Measurements from ENCODE around the gene RABGAP1L.
"Not testable (repeated sequence)": the region's sequence is repeated elsewhere in the genome, so short reads cannot be mapped to it uniquely, and the experiment has no call there.

RABGAP1L gene

DNA sequence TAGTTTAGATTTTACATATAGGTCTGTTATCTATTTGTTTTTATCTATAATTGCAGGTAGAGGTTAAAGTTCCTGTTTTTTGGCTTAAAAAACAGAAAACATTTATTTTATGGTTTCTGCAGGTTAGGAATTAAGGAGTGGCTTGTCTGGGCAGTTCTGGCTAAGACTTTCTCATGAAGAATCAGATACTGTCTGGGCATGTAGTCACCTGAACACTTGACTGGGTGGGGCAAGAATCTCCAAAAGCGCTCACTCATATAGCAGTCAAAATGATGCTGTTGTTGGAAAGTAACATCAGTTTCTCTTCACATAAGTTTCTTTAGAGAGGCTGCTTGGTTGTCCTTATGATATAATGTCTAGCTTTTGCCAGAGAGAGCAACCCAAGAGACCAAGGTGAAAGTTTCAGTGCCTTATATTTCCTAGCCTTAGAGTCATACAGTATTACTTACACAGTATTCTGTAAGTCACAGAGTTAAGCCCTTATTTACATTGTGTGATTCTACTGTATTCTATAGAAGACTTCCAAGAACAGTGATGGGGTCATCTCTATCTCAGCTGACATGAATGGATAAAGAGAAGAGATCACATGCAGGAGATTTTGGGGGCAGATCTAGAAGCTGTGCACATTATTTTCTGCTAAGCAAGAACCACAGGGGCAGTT, 163.0 kb downstream of the RABGAP1L start:
- TF ChIP-seq, protein P1, sequence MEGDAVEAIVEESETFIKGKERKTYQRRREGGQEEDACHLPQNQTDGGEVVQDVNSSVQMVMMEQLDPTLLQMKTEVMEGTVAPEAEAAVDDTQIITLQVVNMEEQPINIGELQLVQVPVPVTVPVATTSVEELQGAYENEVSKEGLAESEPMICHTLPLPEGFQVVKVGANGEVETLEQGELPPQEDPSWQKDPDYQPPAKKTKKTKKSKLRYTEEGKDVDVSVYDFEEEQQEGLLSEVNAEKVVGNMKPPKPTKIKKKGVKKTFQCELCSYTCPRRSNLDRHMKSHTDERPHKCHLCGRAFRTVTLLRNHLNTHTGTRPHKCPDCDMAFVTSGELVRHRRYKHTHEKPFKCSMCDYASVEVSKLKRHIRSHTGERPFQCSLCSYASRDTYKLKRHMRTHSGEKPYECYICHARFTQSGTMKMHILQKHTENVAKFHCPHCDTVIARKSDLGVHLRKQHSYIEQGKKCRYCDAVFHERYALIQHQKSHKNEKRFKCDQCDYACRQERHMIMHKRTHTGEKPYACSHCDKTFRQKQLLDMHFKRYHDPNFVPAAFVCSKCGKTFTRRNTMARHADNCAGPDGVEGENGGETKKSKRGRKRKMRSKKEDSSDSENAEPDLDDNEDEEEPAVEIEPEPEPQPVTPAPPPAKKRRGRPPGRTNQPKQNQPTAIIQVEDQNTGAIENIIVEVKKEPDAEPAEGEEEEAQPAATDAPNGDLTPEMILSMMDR (IDR thresholded peaks at IDR 0.05; ENCODE audit: borderline replicate concordance, control extremely low read depth, extremely low read depth, insufficient read depth, missing control alignments): no peak
- no peak for DNase-seq (ENCODE audit: low spot score)
- in situ Hi-C loops (cut with MboI; ENCODE audit: low sequenced_read_pairs, unreplicated experiment): no loop called here

DNA sequence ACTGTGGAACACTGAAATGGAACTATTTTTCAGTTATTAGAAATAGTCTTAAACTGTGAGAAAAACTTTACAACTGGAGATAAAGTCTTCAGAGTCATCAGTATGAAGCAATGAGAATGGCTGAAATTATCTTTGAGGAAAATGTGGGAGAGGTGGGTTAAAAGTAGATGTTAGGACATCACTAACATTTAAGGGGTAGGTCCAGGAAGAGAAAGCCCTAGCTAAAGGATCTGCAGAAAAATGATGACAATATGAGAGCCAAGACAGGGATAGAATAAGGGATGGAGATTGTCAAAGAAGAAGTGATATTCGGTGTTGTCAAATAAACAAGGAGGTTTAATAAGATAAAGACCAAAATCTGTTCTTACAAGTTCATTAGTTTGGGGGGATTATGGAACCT, 165.2 kb downstream of the RABGAP1L start:
- TF ChIP-seq, protein P1 (IDR thresholded peaks at IDR 0.05; ENCODE audit: borderline replicate concordance, control extremely low read depth, extremely low read depth, insufficient read depth, missing control alignments): no peak
- in situ Hi-C loops (cut with MboI; ENCODE audit: low sequenced_read_pairs, unreplicated experiment): no loop called here
- DNase-seq (ENCODE audit: low spot score): no peak

DNA sequence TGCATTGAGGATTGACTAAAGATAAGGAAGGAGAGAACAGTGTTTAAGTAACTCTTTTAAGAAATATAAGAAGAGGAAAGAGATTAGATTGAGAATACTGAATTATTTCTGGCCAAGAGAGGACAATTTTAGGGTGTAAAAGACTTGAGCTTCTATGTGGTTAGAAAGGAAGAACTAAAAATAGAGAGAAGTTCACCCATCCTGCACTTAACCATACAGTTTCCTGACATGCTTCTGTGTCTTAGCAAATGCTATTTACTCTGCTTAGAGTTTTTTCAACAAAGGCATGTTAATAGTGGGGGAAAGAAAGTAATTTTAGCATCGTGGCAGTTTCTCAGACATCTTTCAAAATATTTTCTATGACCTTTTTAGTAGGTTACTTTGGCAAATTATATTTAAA, 165.6 kb downstream of the RABGAP1L start:
- in situ Hi-C loops (cut with MboI; ENCODE audit: low sequenced_read_pairs, unreplicated experiment): no loop called here
- no peak for DNase-seq (ENCODE audit: low spot score)
- TF ChIP-seq, protein P1 (IDR thresholded peaks at IDR 0.05; ENCODE audit: borderline replicate concordance, control extremely low read depth, extremely low read depth, insufficient read depth, missing control alignments): no peak

DNA sequence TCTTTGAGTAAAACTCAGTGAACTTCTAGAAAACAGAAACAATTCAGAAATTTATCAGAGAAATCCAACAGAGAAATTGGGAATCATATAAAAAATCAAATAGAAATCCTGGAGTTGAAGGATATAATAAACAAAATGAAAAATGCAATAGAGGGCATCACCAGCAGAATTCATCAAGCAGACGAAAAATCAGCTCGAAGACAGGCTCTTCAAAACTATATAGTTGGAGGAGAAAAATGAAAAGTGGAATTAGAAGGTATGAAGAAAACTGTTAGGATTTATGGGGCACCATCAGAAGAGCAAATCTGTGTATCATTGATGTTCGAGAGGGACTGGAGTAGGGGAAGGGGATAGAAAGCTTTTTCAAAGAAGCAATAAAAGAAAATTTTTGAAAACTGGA, 167.0 kb downstream of the RABGAP1L start:
- in situ Hi-C loops (cut with MboI; ENCODE audit: low sequenced_read_pairs, unreplicated experiment): no loop called here
- DNase-seq (ENCODE audit: low spot score): no peak
- TF ChIP-seq, protein P1 (IDR thresholded peaks at IDR 0.05; ENCODE audit: borderline replicate concordance, control extremely low read depth, extremely low read depth, insufficient read depth, missing control alignments): no peak

GRCh38 chr1:174333437-174333836, 174.1 kb downstream of the RABGAP1L start:
- in situ Hi-C loops (cut with MboI; ENCODE audit: low sequenced_read_pairs, unreplicated experiment): no loop called here
- TF ChIP-seq, protein P1 (IDR thresholded peaks at IDR 0.05; ENCODE audit: borderline replicate concordance, control extremely low read depth, extremely low read depth, insufficient read depth, missing control alignments): no peak
- no peak for DNase-seq (ENCODE audit: low spot score)

DNA sequence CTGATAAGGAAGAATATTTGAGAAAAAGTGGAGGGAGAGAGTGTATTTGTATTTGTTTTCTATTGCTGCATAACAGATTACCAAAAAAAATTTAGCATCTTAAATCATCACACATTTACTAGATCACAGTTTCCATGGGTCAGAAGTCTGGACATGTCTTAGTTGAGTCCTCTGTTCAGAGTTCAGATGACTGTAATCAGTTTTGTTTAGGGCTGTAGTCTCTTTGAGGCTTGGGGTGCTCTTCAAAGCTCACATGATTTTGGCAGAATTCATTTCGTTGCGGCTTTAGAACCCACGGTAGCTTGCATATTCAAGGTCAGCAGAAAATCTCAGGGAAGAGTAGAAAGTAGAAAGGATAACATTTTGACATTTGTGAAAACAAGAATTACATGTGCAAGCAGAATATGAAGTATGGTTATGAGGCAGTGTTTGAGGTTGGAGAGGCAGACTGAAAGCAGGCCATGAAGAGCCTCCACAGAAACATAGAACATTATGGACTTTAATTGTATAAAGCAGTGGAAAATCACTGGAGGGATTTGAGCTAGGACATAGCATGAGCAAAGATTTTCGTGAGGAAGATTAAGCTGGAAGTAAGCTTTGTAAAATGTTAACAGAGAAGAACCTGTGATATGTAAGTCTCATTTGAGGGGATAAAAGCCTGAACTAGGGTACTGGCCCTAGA, 177.8 kb downstream of the RABGAP1L start:
- TF ChIP-seq, protein P1 (IDR thresholded peaks at IDR 0.05; ENCODE audit: borderline replicate concordance, control extremely low read depth, extremely low read depth, insufficient read depth, missing control alignments): no peak
- no peak for DNase-seq (ENCODE audit: low spot score)
- in situ Hi-C loops (cut with MboI; ENCODE audit: low sequenced_read_pairs, unreplicated experiment): no loop called here

DNA sequence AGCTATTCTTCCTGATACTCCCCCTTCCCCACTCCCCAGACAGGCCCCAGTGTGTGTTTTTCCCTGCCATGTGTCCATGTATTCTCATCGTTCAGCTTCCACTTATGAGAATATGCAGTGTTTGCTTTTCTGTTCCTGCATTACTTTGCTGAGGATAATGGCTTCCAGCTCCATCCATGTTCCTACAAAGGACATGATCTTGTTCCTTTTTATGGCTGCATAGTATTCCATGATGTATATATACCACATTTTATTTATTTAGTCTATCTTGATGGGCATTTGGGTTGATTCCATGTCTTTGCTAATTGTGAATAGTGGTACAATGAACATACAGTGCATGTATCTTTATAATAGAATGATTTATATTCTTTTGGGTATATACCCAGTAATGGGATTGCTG, 181.1 kb downstream of the RABGAP1L start:
- in situ Hi-C loops (cut with MboI; ENCODE audit: low sequenced_read_pairs, unreplicated experiment); DNase-seq (ENCODE audit: low spot score): not testable (repeated sequence)

Measured in GM13976 (cell line).